Suprapubic skin (tissue), 4 donors: ENCODE data around the gene MEF2A. TPM values are rescaled to one million over a fixed set of nuclear protein-coding genes. Genes with fewer than 3 reads are reported as not detected.
A peak's percentile ranks its signal among the peaks of the same experiment; 100 is the strongest.

Source experiments
- DNase-seq, 2 donors: peaks; one replicate each; pipeline ENCODE4 v3.0.0-alpha.2; 2019; ENCODE audit warnings: low spot score in 2 of 2
- H3K27ac ChIP-seq: fragments of 200-600 bp; sonication (generic); one replicate; pipeline ENCODE4 v1.5.1; 2019
- H3K27me3 ChIP-seq: fragments of 200-600 bp; sonication (generic); one replicate; pipeline ENCODE4 v1.5.1; 2019
- H3K36me3 ChIP-seq: fragments of 200-600 bp; sonication (generic); one replicate; pipeline ENCODE4 v1.5.1; 2019
- H3K4me1 ChIP-seq: fragments of 200-600 bp; sonication (generic); one replicate; pipeline ENCODE4 v1.5.1; 2019
- H3K4me3 ChIP-seq: fragments of 200-600 bp; sonication (generic); one replicate; pipeline ENCODE4 v1.5.1; 2019; ENCODE audit warnings: mild to moderate bottlenecking
- H3K9me3 ChIP-seq: fragments of 200-600 bp; sonication (generic); one replicate; pipeline ENCODE4 v1.5.1; 2019
- CTCF ChIP-seq, 2 donors: fragments of 200-600 bp in 1 of 2; fragments of 450-650 bp in 1 of 2; sonication (generic) in 1 of 2; IDR thresholded peaks; one replicate each; pipeline ENCODE4 v1.5.1; 2016 to 2019; ENCODE audit warnings: antibody characterized with exemption in 2 of 2, mild to moderate bottlenecking in 1 of 2, moderate library complexity in 1 of 2
- EP300 ChIP-seq: sonication (generic); formaldehyde crosslinking; IDR thresholded peaks from one replicate; pipeline ENCODE4 v1.6.1; 2017; ENCODE audit warnings: antibody characterized with exemption
- POLR2A ChIP-seq, 2 donors: fragments of 450-650 bp; IDR thresholded peaks; one replicate each; pipeline ENCODE4 v1.6.1; 2017; ENCODE audit warnings: antibody characterized with exemption in 2 of 2, mild to moderate bottlenecking in 2 of 2, moderate library complexity in 2 of 2
- POLR2AphosphoS5 ChIP-seq, 3 donors: sonication (generic); formaldehyde crosslinking; IDR thresholded peaks; one replicate each; pipeline ENCODE4 v1.6.1; 2017; ENCODE audit warnings: antibody characterized with exemption in 3 of 3
- WGBS: methylation state at CpG from one replicate; pipeline ENCODE4 v1.1.5; 2018; 5-methylcytosine and 5-hydroxymethylcytosine counted together
- total RNA-seq, 4 donors: library from RNA; depleted of rRNA; stranded (reverse); fragments of >200 nt; gene quantifications; one replicate each; pipeline ENCODE4 v1.1.0, GENCODE V29; 2016

Gene MEF2A
- total RNA-seq, 4 donors from 2014 or later, result 70.1 to 222 (median 78.8) TPM

- H3K27me3 ChIP-seq, result no peaks in the 10 kb centered on the region
- TF ChIP-seq POLR2AphosphoS5 (IDR thresholded peaks at IDR 0.05) (no peak), EP300 (no peak), CTCF (IDR thresholded peaks at IDR 0.05) (no peak), POLR2A (IDR thresholded peaks at IDR 0.05) (no peak)
- no peak for DNase-seq
- H3K4me1 ChIP-seq, result peaks cover 53% of the 10 kb centered on the region
- peak overlapping the region; percentile 26 for H3K27ac ChIP-seq
- H3K9me3 ChIP-seq, result no peaks in the 10 kb centered on the region
- H3K4me3 ChIP-seq, result peak overlapping the region; percentile 93
- no peaks in the 10 kb centered on the region for H3K36me3 ChIP-seq
- 39% methylated on average over 9 of the region's 9 CpGs for WGBS
Measured at GRCh38 chr15:99568625-99569352, 3.0 kb downstream of the MEF2A start.

- H3K27ac ChIP-seq, result no peak overlapping the region
- WGBS, result 64% methylated on average over 3 of the region's 3 CpGs
- H3K27me3 ChIP-seq, result no peaks in the 10 kb centered on the region
- no peak overlapping the region for H3K4me3 ChIP-seq
- no peaks in the 10 kb centered on the region for H3K36me3 ChIP-seq
- TF ChIP-seq POLR2AphosphoS5 (IDR thresholded peaks at IDR 0.05), result no peak
- no peak for TF ChIP-seq POLR2A (IDR thresholded peaks at IDR 0.05)
- no peak for TF ChIP-seq CTCF (IDR thresholded peaks at IDR 0.05)
- no peak for TF ChIP-seq EP300
- no peaks in the 10 kb centered on the region for H3K9me3 ChIP-seq
- peaks cover 61% of the 10 kb centered on the region for H3K4me1 ChIP-seq
- no peak for DNase-seq
Measured at GRCh38 chr15:99571299-99571698, 5.5 kb downstream of the MEF2A start.

- peaks cover 64% of the 10 kb centered on the region for H3K4me1 ChIP-seq
Measured at GRCh38 chr15:99574048-99574447, 8.3 kb downstream of the MEF2A start.

GRCh38 chr15:99574502-99574901, 8.7 kb downstream of the MEF2A start:
- Histone ChIP-seq H3K27ac (no peak overlapping the region), H3K9me3 (no peaks in the 10 kb centered on the region), H3K4me3 (no peak overlapping the region), H3K4me1 (peaks cover 67% of the 10 kb centered on the region), H3K27me3 (no peaks in the 10 kb centered on the region), H3K36me3 (no peaks in the 10 kb centered on the region)
- 72% methylated on average over 6 of the region's 6 CpGs for WGBS
- TF ChIP-seq POLR2AphosphoS5 (IDR thresholded peaks at IDR 0.05) (no peak), POLR2A (IDR thresholded peaks at IDR 0.05) (no peak), CTCF (IDR thresholded peaks at IDR 0.05) (no peak), EP300 (no peak)
- no peak for DNase-seq

More at GRCh38 chr15:99574048-99574447, 8.3 kb downstream of the MEF2A start:
- H3K4me3 ChIP-seq, result no peak overlapping the region
- WGBS, result 63% methylated on average over 4 of the region's 4 CpGs
- no peaks in the 10 kb centered on the region for H3K36me3 ChIP-seq
- no peaks in the 10 kb centered on the region for H3K27me3 ChIP-seq
- no peak for TF ChIP-seq CTCF (IDR thresholded peaks at IDR 0.05)
- TF ChIP-seq POLR2AphosphoS5 (IDR thresholded peaks at IDR 0.05), result no peak
- TF ChIP-seq EP300, result no peak
- no peak for TF ChIP-seq POLR2A (IDR thresholded peaks at IDR 0.05)
- no peaks in the 10 kb centered on the region for H3K9me3 ChIP-seq
- H3K27ac ChIP-seq, result no peak overlapping the region
- no peak for DNase-seq

GRCh38 chr15:99578809-99579208, 13.0 kb downstream of the MEF2A start:
- DNase-seq, result no peak
- Histone ChIP-seq H3K9me3 (no peaks in the 10 kb centered on the region), H3K36me3 (no peaks in the 10 kb centered on the region), H3K4me3 (no peak overlapping the region), H3K27me3 (no peaks in the 10 kb centered on the region), H3K27ac (peak overlapping the region; percentile 15), H3K4me1 (peaks cover 68% of the 10 kb centered on the region)
- no peak for TF ChIP-seq POLR2A (IDR thresholded peaks at IDR 0.05)
- no peak for TF ChIP-seq CTCF (IDR thresholded peaks at IDR 0.05)
- no peak for TF ChIP-seq POLR2AphosphoS5 (IDR thresholded peaks at IDR 0.05)
- TF ChIP-seq EP300, result no peak
